Gastrocnemius medialis (tissue), 4 donors: Measurements from ENCODE around the gene TIMP3.

Source experiments
- POLR2A ChIP-seq, 2 donors: fragments of 450-650 bp; IDR thresholded peaks; one replicate each; pipeline ENCODE4 v1.6.1; 2017; ENCODE audit warnings: antibody characterized with exemption in 2 of 2, mild to moderate bottlenecking in 2 of 2, moderate library complexity in 2 of 2
- TF ChIP-seq, protein P1 (sequence below), 5 experiments: fragments of 450-650 bp in 3 of 5; fragments of 200-600 bp in 2 of 5; sonication (generic) in 2 of 5; IDR thresholded peaks in 4 of 5; conservative IDR thresholded peaks in 1 of 5; 1 replicate in 4 of 5; 2 replicates in 1 of 5; pipeline ENCODE4 v1.5.1; 2016 to 2019; ENCODE audit warnings: antibody characterized with exemption in 5 of 5, mild to moderate bottlenecking in 3 of 5, moderate library complexity in 3 of 5

DNA sequence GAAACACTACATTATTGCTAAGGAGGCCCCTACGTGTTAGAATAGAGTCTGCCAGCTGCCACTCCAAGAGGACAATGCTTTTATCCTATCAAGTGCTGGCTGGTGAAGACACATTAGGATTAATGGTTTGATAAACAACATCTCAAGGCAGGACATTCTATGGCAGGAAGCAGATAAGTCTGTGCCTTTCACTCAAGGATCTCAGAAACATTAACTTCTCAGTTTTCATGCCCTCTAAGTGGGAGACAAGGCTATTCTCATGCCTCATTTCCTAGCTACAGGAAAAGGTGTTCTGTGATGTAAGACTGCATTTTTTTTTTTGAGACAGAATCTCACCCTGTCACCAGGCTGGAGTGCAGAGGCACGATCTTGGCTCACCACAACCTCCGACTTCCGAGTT, 23.5 kb upstream of the TIMP3 start:
- TF ChIP-seq, protein P1, sequence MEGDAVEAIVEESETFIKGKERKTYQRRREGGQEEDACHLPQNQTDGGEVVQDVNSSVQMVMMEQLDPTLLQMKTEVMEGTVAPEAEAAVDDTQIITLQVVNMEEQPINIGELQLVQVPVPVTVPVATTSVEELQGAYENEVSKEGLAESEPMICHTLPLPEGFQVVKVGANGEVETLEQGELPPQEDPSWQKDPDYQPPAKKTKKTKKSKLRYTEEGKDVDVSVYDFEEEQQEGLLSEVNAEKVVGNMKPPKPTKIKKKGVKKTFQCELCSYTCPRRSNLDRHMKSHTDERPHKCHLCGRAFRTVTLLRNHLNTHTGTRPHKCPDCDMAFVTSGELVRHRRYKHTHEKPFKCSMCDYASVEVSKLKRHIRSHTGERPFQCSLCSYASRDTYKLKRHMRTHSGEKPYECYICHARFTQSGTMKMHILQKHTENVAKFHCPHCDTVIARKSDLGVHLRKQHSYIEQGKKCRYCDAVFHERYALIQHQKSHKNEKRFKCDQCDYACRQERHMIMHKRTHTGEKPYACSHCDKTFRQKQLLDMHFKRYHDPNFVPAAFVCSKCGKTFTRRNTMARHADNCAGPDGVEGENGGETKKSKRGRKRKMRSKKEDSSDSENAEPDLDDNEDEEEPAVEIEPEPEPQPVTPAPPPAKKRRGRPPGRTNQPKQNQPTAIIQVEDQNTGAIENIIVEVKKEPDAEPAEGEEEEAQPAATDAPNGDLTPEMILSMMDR (IDR thresholded peaks at IDR 0.05 in 4 of 5, conservative IDR thresholded peaks at IDR 0.05 in 1 of 5) = no peak
- no peak for TF ChIP-seq POLR2A (IDR thresholded peaks at IDR 0.05)
